Activated CD4-positive, CD25-positive, alpha-beta regulatory T cell treated with anti-CD3 and anti-CD28 coated beads, Interleukin-2, amount 50 U/mL, for 16 hours (primary cell): ENCODE data around the gene CCDC66.

Source experiments
- DNase-seq: peaks from one replicate; pipeline ENCODE4 v3.0.0-alpha.2; 2020; ENCODE audit warnings: low read depth, low spot score

CCDC66 gene

GRCh38 chr3:56621681-56622080, 64.7 kb downstream of the CCDC66 start:
- no peak for DNase-seq

- DNase-seq, result no peak
Measured at GRCh38 chr3:56622381-56622780, 65.4 kb downstream of the CCDC66 start.

GRCh38 chr3:56624725-56625124, 67.8 kb downstream of the CCDC66 start:
- DNase-seq, result no peak

GRCh38 chr3:56629047-56629446, 72.1 kb downstream of the CCDC66 start:
- no peak for DNase-seq

GRCh38 chr3:56629451-56629850, 72.5 kb downstream of the CCDC66 start:
- DNase-seq, result no peak

GRCh38 chr3:56630966-56631365, 74.0 kb downstream of the CCDC66 start:
- DNase-seq, result no peak

- no peak for DNase-seq
Measured at GRCh38 chr3:56633181-56633580, 76.2 kb downstream of the CCDC66 start.

GRCh38 chr3:56633602-56634535, 76.9 kb downstream of the CCDC66 start:
- no peak for DNase-seq

- DNase-seq, result no peak
Measured at GRCh38 chr3:56645407-56645806, 88.4 kb downstream of the CCDC66 start.

GRCh38 chr3:56654460-56654859, 97.5 kb downstream of the CCDC66 start:
- no peak for DNase-seq

GRCh38 chr3:56655709-56656108, 98.7 kb downstream of the CCDC66 start:
- no peak for DNase-seq

- no peak for DNase-seq
Measured at GRCh38 chr3:56664823-56665222, 107.8 kb downstream of the CCDC66 start.

- DNase-seq, result no peak
Measured at GRCh38 chr3:56667973-56668579, 111.1 kb downstream of the CCDC66 start.
